Breast epithelium (tissue), 4 donors: ENCODE measurements around the gene DCTN5. TPM values are rescaled to one million over a fixed set of nuclear protein-coding genes. Genes with fewer than 3 reads are reported as not detected.

ENCODE experiments used
- DNase-seq, 2 donors: peaks; one replicate each; pipeline ENCODE4 v3.0.0-alpha.2; 2019; ENCODE audit warnings: low spot score in 2 of 2
- H3K27ac ChIP-seq, 2 donors: fragments of 200-600 bp; sonication (generic) in 1 of 2; one replicate each; pipeline ENCODE4 v1.5.1; 2016 to 2019; ENCODE audit warnings: mild to moderate bottlenecking in 1 of 2
- H3K27me3 ChIP-seq, 2 donors: fragments of 200-600 bp; sonication (generic) in 1 of 2; one replicate each; pipeline versions ENCODE4 v1.5.1 to v1.6.0; 2017 to 2019; ENCODE audit warnings: control low read depth in 1 of 2, mild to moderate bottlenecking in 1 of 2
- H3K36me3 ChIP-seq: fragments of 200-600 bp; one replicate; pipeline ENCODE4 v1.5.1; 2019
- H3K4me1 ChIP-seq, 2 donors: fragments of 200-600 bp; sonication (generic); one replicate each; pipeline ENCODE4 v1.5.1; 2016 to 2019; ENCODE audit warnings: control low read depth in 1 of 2
- H3K4me3 ChIP-seq, 3 donors: fragments of 200-600 bp; sonication (generic); 1 replicate in 2 of 3; 2 replicates in 1 of 3; pipeline ENCODE4 v1.5.1; 2016 to 2019; ENCODE audit warnings: mild to moderate bottlenecking in 3 of 3, moderate library complexity in 2 of 3
- H3K9me3 ChIP-seq, 2 donors: fragments of 200-600 bp; sonication (generic) in 1 of 2; one replicate each; pipeline ENCODE4 v1.5.1; 2016 to 2019; ENCODE audit warnings: control low read depth in 1 of 2
- CTCF ChIP-seq, 3 donors: fragments of 450-650 bp; IDR thresholded peaks; one replicate each; pipeline ENCODE4 v1.5.1; 2016 to 2017; ENCODE audit warnings: antibody characterized with exemption in 3 of 3, mild to moderate bottlenecking in 3 of 3, moderate library complexity in 3 of 3
- POLR2A ChIP-seq: fragments of 450-650 bp; IDR thresholded peaks from one replicate; pipeline ENCODE4 v1.6.1; 2016; ENCODE audit warnings: antibody characterized with exemption, mild to moderate bottlenecking, moderate library complexity
- POLR2AphosphoS5 ChIP-seq, 3 donors: sonication (generic); formaldehyde crosslinking; IDR thresholded peaks; one replicate each; pipeline ENCODE4 v1.6.1; 2017; ENCODE audit warnings: antibody characterized with exemption in 3 of 3
- intact Hi-C: fragments of 100-400 bp; cut with DNase I; formaldehyde crosslinking; loops from one replicate; pipeline ENCODE4 v1.15.1; 2023; ENCODE audit warnings: low total_unique reads
- total RNA-seq, 3 donors: library from RNA; depleted of rRNA; stranded (reverse); fragments of >200 nt; gene quantifications; one replicate each; pipeline ENCODE4 v1.1.0, GENCODE V29; 2016

The DCTN5 gene
- total RNA-seq, 3 donors from 2014 or later, result 29.5 to 41.8 (median 41.3) TPM

GRCh38 chr16:23689442-23690187, 48.3 kb downstream of the DCTN5 start:
- no peaks in the 10 kb centered on the region for H3K27me3 ChIP-seq
- no peak for TF ChIP-seq POLR2A
- no peak for TF ChIP-seq POLR2AphosphoS5 (IDR thresholded peaks at IDR 0.05)
- TF ChIP-seq CTCF (IDR thresholded peaks at IDR 0.05), result no peak

GRCh38 chr16:23690771-23691482, 49.7 kb downstream of the DCTN5 start:
- H3K9me3 ChIP-seq, result no peaks in the 10 kb centered on the region
- no peaks in the 10 kb centered on the region for H3K27me3 ChIP-seq
- TF ChIP-seq CTCF (IDR thresholded peaks at IDR 0.05), result no peak
- TF ChIP-seq POLR2AphosphoS5 (IDR thresholded peaks at IDR 0.05), result no peak
- no peak for TF ChIP-seq POLR2A
- intact Hi-C loops, result no loop called here
- no peaks in the 10 kb centered on the region for H3K4me1 ChIP-seq
- H3K36me3 ChIP-seq, result peaks cover 10% of the 10 kb centered on the region
- H3K27ac ChIP-seq, result no peak overlapping the region
- no peak overlapping the region for H3K4me3 ChIP-seq
- DNase-seq, result no peak

More at GRCh38 chr16:23689442-23690187, 48.3 kb downstream of the DCTN5 start:
- DNase-seq, result no peak
- H3K36me3 ChIP-seq, result peaks cover 10% of the 10 kb centered on the region
- H3K27ac ChIP-seq, result no peak overlapping the region
- H3K4me1 ChIP-seq, result no peaks in the 10 kb centered on the region
- no peaks in the 10 kb centered on the region for H3K9me3 ChIP-seq
- intact Hi-C loops, result no loop called here
- H3K4me3 ChIP-seq, result no peak overlapping the region

GRCh38 chr16:23691483-23692189, 50.4 kb downstream of the DCTN5 start:
- H3K4me1 ChIP-seq, result no peaks in the 10 kb centered on the region
- H3K4me3 ChIP-seq, result no peak overlapping the region
- no peaks in the 10 kb centered on the region for H3K9me3 ChIP-seq
- no peak overlapping the region for H3K27ac ChIP-seq
- no peak for TF ChIP-seq POLR2AphosphoS5 (IDR thresholded peaks at IDR 0.05)
- no peak for TF ChIP-seq POLR2A
- no peak for TF ChIP-seq CTCF (IDR thresholded peaks at IDR 0.05)
- no peaks in the 10 kb centered on the region for H3K27me3 ChIP-seq
- intact Hi-C loops, result no loop called here
- H3K36me3 ChIP-seq, result peaks cover 10% of the 10 kb centered on the region
- no peak for DNase-seq

GRCh38 chr16:23692190-23692837, 51.0 kb downstream of the DCTN5 start:
- Histone ChIP-seq H3K27me3 (no peaks in the 10 kb centered on the region), H3K27ac (no peak overlapping the region), H3K36me3 (peaks cover 10% of the 10 kb centered on the region), H3K9me3 (no peaks in the 10 kb centered on the region), H3K4me1 (no peaks in the 10 kb centered on the region), H3K4me3 (no peak overlapping the region)
- DNase-seq, result no peak
- intact Hi-C loops, result no loop called here
- TF ChIP-seq POLR2AphosphoS5 (IDR thresholded peaks at IDR 0.05), result no peak
- no peak for TF ChIP-seq POLR2A
- no peak for TF ChIP-seq CTCF (IDR thresholded peaks at IDR 0.05)
